ENCODE measurements around the gene SCMH1. TPM values are rescaled to one million over a fixed set of nuclear protein-coding genes. Genes with fewer than 3 reads are reported as not detected.

Gene SCMH1
- total RNA-seq, 2 experiments from 2014 or later, result 47.0 to 47.7 TPM

- Histone ChIP-seq H3K4me1 (ENCODE audit: insufficient read depth, low read length, poor library complexity, severe bottlenecking) (no peaks in the 10 kb centered on the region), H3K4me2 (ENCODE audit: low read length) (no peak overlapping the region), H3K9me2 (ENCODE audit: insufficient read depth, low read length) (no peaks in the 10 kb centered on the region), H4K20me1 (ENCODE audit: insufficient read depth, low read length) (no peaks in the 10 kb centered on the region), H2AFZ (ENCODE audit: low read length) (no peak overlapping the region), H3K36me3 (ENCODE audit: insufficient read depth, low read length) (peaks cover 81% of the 10 kb centered on the region), H3K79me2 (ENCODE audit: insufficient read depth, low read depth, low read length) (no peaks in the 10 kb centered on the region), H3K4me3 (ENCODE audit: low read depth, low read length, poor library complexity, severe bottlenecking) (no peak overlapping the region), H3K9me3 (ENCODE audit: low read length) (no peaks in the 10 kb centered on the region), H3K27ac (ENCODE audit: low read depth, low read length, poor library complexity, severe bottlenecking) (no peak overlapping the region)
- no peak for TF ChIP-seq EZH2phosphoT487 (IDR thresholded peaks at IDR 0.05; ENCODE audit: borderline replicate concordance, low read depth, low read length)
- TF ChIP-seq, protein P1, sequence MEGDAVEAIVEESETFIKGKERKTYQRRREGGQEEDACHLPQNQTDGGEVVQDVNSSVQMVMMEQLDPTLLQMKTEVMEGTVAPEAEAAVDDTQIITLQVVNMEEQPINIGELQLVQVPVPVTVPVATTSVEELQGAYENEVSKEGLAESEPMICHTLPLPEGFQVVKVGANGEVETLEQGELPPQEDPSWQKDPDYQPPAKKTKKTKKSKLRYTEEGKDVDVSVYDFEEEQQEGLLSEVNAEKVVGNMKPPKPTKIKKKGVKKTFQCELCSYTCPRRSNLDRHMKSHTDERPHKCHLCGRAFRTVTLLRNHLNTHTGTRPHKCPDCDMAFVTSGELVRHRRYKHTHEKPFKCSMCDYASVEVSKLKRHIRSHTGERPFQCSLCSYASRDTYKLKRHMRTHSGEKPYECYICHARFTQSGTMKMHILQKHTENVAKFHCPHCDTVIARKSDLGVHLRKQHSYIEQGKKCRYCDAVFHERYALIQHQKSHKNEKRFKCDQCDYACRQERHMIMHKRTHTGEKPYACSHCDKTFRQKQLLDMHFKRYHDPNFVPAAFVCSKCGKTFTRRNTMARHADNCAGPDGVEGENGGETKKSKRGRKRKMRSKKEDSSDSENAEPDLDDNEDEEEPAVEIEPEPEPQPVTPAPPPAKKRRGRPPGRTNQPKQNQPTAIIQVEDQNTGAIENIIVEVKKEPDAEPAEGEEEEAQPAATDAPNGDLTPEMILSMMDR (conservative IDR thresholded peaks at IDR 0.05; ENCODE audit: low read length), result no peak
- POLR2A ChIA-PET, result interaction anchor here (0.6 kb wide), 1 partner anchor 54 kb away, joined by 3 read pairs; no protein-coding TSS in a partner anchor
- intact Hi-C loops (cut with micrococcal nuclease; ENCODE audit: unreplicated experiment), result no loop called here
- no peak for DNase-seq (ENCODE audit: low spot score)
- CTCF ChIA-PET (ENCODE audit: unreplicated experiment), result no interaction called here
- no TSS peak for BruUV-seq (replicated peaks)
Measured at GRCh38 chr1:41033272-41033671, 208.8 kb downstream of the SCMH1 start.

- Histone ChIP-seq H3K79me2 (ENCODE audit: insufficient read depth, low read depth, low read length) (no peaks in the 10 kb centered on the region), H3K9me2 (ENCODE audit: insufficient read depth, low read length) (no peaks in the 10 kb centered on the region), H3K4me1 (ENCODE audit: insufficient read depth, low read length, poor library complexity, severe bottlenecking) (no peaks in the 10 kb centered on the region), H3K36me3 (ENCODE audit: insufficient read depth, low read length) (peaks cover 81% of the 10 kb centered on the region), H3K9me3 (ENCODE audit: low read length) (no peaks in the 10 kb centered on the region), H4K20me1 (ENCODE audit: insufficient read depth, low read length) (no peaks in the 10 kb centered on the region), H2AFZ (ENCODE audit: low read length) (no peak overlapping the region), H3K27ac (ENCODE audit: low read depth, low read length, poor library complexity, severe bottlenecking) (no peak overlapping the region), H3K4me2 (ENCODE audit: low read length) (no peak overlapping the region), H3K4me3 (ENCODE audit: low read depth, low read length, poor library complexity, severe bottlenecking) (no peak overlapping the region)
- DNase-seq (ENCODE audit: low spot score), result no peak
- ChIA-PET CTCF (ENCODE audit: unreplicated experiment) (no interaction called here), POLR2A (no interaction called here)
- no TSS peak for BruUV-seq (replicated peaks)
- TF ChIP-seq, protein P1 (conservative IDR thresholded peaks at IDR 0.05; ENCODE audit: low read length), result no peak
- no peak for TF ChIP-seq EZH2phosphoT487 (IDR thresholded peaks at IDR 0.05; ENCODE audit: borderline replicate concordance, low read depth, low read length)
- intact Hi-C loops (cut with micrococcal nuclease; ENCODE audit: unreplicated experiment), result no loop called here
Measured at GRCh38 chr1:41032147-41032546, 210.0 kb downstream of the SCMH1 start.

DNA sequence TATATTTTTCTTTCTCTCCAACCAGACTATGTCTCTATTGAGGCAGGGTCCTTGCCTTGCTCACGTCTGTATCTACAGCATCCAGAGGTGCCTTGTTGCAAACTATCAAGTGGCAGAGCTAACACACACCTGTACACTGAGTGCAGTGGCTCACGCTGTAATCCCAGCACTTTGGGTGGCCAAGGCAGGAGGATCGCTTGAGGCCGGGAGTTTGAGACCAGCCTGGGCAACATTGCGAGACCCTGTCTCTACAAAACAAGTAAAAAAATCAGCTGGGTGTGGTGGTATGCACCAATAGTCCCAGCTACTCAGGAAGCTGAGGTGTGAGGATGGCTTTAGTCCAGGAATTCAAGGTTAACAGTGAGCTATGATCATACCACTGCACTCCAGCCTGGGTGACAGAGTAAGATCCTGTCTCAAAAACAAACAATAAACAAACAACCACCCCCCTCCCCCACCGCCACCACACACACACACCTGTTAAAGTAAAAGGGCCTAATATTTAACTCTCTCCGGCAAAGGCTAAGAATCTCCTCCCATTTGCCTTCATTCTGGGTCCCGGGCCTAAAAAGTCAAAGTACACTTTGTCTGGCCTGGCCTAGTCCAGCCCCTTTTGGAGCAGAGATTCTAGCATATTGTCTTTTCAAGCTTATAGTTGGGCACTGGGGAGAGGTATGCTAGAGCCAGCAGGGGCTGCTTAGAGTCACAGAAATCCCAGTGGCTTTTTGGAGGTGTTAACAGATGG is 211.1 kb downstream of the SCMH1 start:
- no peak for TF ChIP-seq EZH2phosphoT487 (IDR thresholded peaks at IDR 0.05; ENCODE audit: borderline replicate concordance, low read depth, low read length)
- TF ChIP-seq, protein P1 (conservative IDR thresholded peaks at IDR 0.05; ENCODE audit: low read length), result no peak
- no peaks in the 10 kb centered on the region for H3K9me3 ChIP-seq (ENCODE audit: low read length)
- H3K36me3 ChIP-seq (ENCODE audit: insufficient read depth, low read length), result peaks cover 79% of the 10 kb centered on the region
- H3K9me2 ChIP-seq (ENCODE audit: insufficient read depth, low read length), result no peaks in the 10 kb centered on the region
- DNase-seq (ENCODE audit: low spot score), result no peak
- H3K79me2 ChIP-seq (ENCODE audit: insufficient read depth, low read depth, low read length), result no peaks in the 10 kb centered on the region
- H3K4me3 ChIP-seq (ENCODE audit: low read depth, low read length, poor library complexity, severe bottlenecking), result no peak overlapping the region
- H4K20me1 ChIP-seq (ENCODE audit: insufficient read depth, low read length), result no peaks in the 10 kb centered on the region
- POLR2A ChIA-PET, result interaction anchor here (0.7 to 1.6 kb wide), 2 partner anchors 8 to 16 kb away, joined by 4 to 5 read pairs; no protein-coding TSS in a partner anchor
- H3K27ac ChIP-seq (ENCODE audit: low read depth, low read length, poor library complexity, severe bottlenecking), result no peak overlapping the region
- no peak overlapping the region for H2AFZ ChIP-seq (ENCODE audit: low read length)
- H3K4me1 ChIP-seq (ENCODE audit: insufficient read depth, low read length, poor library complexity, severe bottlenecking), result peaks cover 4% of the 10 kb centered on the region
- BruUV-seq (replicated peaks), result no TSS peak
- intact Hi-C loops (cut with micrococcal nuclease; ENCODE audit: unreplicated experiment), result no loop called here
- H3K4me2 ChIP-seq (ENCODE audit: low read length), result no peak overlapping the region
- CTCF ChIA-PET (ENCODE audit: unreplicated experiment), result no interaction called here

Data from OCI-LY7 (cell line).